ENCODE results near the gene ELFN2.

The ELFN2 gene

GRCh38 chr22:37338539-37339246 lies 88.6 kb downstream of the ELFN2 start:
- no peak for TF ChIP-seq CTCF (IDR thresholded peaks at IDR 0.05; ENCODE audit: extremely low read depth, insufficient read depth, missing control alignments)
- DNase-seq (ENCODE audit: low spot score): no peak
- in situ Hi-C loops (cut with MboI; ENCODE audit: low pct_unique_long_range_greater_than_20kb, low sequenced_read_pairs, unreplicated experiment): no loop called here

GRCh38 chr22:37337204-37337943 lies 89.9 kb downstream of the ELFN2 start:
- in situ Hi-C loops (cut with MboI; ENCODE audit: low pct_unique_long_range_greater_than_20kb, low sequenced_read_pairs, unreplicated experiment): no loop called here
- no peak for TF ChIP-seq CTCF (IDR thresholded peaks at IDR 0.05; ENCODE audit: extremely low read depth, insufficient read depth, missing control alignments)
- DNase-seq (ENCODE audit: low spot score): no peak

DNA sequence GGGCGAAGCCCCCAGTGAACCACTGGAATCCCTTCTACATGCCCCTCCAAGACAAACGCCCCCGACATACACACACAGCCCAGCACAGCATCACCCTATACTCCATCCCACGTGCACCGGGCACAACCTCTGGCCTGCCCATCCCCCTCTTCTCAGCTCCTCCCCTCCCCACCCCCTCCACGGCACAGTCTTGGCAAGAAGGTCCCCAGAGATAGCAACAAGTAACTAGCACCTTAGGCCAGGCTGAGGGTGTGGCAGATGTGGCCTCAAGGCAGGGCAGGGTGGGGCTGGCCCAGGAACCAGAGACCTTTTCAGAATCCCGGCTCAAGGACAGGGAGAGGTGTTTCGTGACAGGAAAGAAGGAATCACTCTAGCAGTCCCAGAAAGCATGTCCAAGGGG lies 90.7 kb downstream of the ELFN2 start:
- no peak for TF ChIP-seq CTCF (IDR thresholded peaks at IDR 0.05; ENCODE audit: extremely low read depth, insufficient read depth, missing control alignments)
- in situ Hi-C loops (cut with MboI; ENCODE audit: low pct_unique_long_range_greater_than_20kb, low sequenced_read_pairs, unreplicated experiment): no loop called here
- DNase-seq (ENCODE audit: low spot score): no peak

GRCh38 chr22:37335806-37336199 lies 91.5 kb downstream of the ELFN2 start:
- DNase-seq (ENCODE audit: low spot score): no peak
- in situ Hi-C loops (cut with MboI; ENCODE audit: low pct_unique_long_range_greater_than_20kb, low sequenced_read_pairs, unreplicated experiment): no loop called here
- TF ChIP-seq CTCF (IDR thresholded peaks at IDR 0.05; ENCODE audit: extremely low read depth, insufficient read depth, missing control alignments): no peak

DNA sequence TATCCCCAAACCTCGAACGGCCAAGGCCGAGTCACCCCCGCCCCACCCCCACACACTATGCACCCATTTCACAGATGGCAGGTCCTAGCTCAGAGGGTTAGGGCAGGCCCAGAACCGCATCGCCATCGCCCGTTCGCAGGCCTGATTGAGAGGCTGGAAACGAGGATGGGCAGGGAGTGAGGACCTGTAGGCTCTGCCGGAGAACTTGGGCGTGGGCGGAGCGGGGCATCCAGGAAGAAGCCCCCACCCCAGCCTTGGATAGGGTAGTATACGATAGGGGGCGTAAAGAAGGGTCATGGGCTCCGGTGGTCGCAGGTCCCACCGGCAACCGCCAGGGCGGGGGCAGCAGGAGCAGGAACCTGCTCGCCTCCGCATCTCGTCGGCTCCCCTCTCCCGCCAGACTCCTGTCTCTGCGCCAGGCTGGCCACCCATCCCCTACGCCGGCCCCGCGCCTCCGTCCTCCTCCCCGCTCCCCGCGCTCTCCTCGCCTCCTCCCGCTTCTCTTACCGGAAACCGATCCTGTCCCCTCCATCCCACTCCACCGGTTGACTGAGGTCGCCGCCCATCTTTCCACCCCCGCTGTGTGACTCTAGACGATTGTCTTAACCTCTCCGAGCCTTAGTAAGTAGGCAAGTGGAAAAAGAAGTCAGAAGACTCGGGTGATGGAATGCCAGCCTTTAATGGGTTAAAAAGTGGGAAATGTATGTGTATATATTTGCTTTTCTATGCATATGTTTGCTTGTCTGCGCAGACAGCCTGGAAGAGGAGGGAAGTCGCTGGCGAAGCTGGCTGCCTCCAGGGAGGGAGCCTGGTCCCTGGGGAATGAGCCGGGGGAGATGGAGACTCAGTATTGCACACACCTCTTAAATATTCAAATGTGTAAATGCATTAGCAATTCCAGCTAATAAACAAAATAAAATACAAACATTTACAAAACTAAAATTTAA lies 92.1 kb downstream of the ELFN2 start:
- in situ Hi-C loops (cut with MboI; ENCODE audit: low pct_unique_long_range_greater_than_20kb, low sequenced_read_pairs, unreplicated experiment): no loop called here
- no peak for DNase-seq (ENCODE audit: low spot score)
- no peak for TF ChIP-seq CTCF (IDR thresholded peaks at IDR 0.05; ENCODE audit: extremely low read depth, insufficient read depth, missing control alignments)

DNA sequence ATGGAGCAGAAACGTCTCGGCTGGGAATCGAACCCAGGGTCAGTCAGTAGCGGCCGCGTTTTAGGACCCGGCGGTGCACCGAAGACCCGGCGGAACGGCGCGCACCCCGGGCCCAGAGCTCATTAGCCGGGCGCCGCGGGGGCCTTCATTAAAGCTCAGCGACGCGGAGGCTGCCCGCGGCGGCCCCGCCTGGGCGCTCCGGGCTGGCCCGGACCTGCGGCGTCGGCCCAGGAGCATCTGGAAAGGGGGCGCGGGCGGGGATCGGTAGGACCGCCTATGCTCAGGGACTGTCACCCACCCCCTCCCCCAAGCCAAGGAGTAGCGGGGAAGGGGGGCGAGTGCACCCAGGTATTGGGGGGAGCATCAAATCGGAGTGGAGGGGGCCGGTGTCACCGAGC lies 92.8 kb downstream of the ELFN2 start:
- in situ Hi-C loops (cut with MboI; ENCODE audit: low pct_unique_long_range_greater_than_20kb, low sequenced_read_pairs, unreplicated experiment): no loop called here
- no peak for DNase-seq (ENCODE audit: low spot score)
- no peak for TF ChIP-seq CTCF (IDR thresholded peaks at IDR 0.05; ENCODE audit: extremely low read depth, insufficient read depth, missing control alignments)

Measured in GM13977 (cell line).